Measurements from ENCODE around the gene ST8SIA5.

DNA sequence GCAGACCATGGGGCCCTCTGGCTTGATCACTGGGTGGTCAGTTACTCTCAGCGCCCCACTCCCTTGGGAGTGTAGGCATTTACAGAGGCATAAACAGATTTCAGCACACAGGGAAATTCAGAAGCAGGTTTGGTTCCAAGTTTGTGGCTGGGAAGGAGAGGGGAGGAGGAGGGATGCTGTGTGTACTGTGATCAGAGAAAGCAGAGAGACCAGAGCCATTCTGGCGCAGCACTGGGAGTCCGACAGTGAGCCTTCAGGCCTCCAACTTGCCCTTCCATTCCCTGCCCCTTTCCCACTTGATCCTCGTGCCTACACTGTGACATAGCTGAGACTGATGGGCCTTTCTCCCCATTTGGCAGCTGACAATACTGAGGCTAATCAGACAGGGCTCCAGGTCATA lies 52.0 kb downstream of the ST8SIA5 start:
- TF ChIP-seq NFYB (IDR thresholded peaks at IDR 0.05; ENCODE audit: insufficient read depth, low read depth, low read length) (no peak), CEBPB (IDR thresholded peaks at IDR 0.05; ENCODE audit: borderline replicate concordance in 1 of 2, low read depth in 2 of 2, low read length in 2 of 2) (no peak), NR2C2 (IDR thresholded peaks at IDR 0.05; ENCODE audit: borderline replicate concordance, control insufficient read depth, insufficient read length, low read depth) (no peak), PRDM15 (CRISPR knock-in tag; IDR thresholded peaks at IDR 0.05) (no peak)
